Right lobe of liver (tissue), 6 donors: ENCODE measurements around the gene ANKDD1A. TPM values are rescaled to one million over a fixed set of nuclear protein-coding genes. Genes with fewer than 3 reads are reported as not detected.
A peak's percentile ranks its signal among the peaks of the same experiment; 100 is the strongest.

Experiments used
- ATAC-seq, 4 donors: fragments of 200-7000 bp; cut with Tn5 transposase; one replicate each; pipeline ENCODE4 v1.9.1; 2020; ENCODE audit warnings: mild to moderate bottlenecking in 4 of 4, moderate library complexity in 4 of 4
- DNase-seq, 3 donors: peaks; one replicate each; pipeline ENCODE4 v3.0.0-alpha.2; 2020
- H3K27ac ChIP-seq, 3 donors: fragments of 200-600 bp; one replicate each; pipeline ENCODE4 v1.8.0; 2022
- H3K27me3 ChIP-seq, 2 donors: fragments of 200-600 bp; one replicate each; pipeline ENCODE4 v1.8.0; 2022
- H3K36me3 ChIP-seq, 4 donors: fragments of 200-600 bp; sonication (generic) in 1 of 4; one replicate each; pipeline versions ENCODE4 v1.5.1 to v1.8.0; 2017 to 2022; ENCODE audit warnings: control low read depth in 1 of 4
- H3K4me1 ChIP-seq, 4 donors: fragments of 200-600 bp; sonication (generic) in 1 of 4; one replicate each; pipeline versions ENCODE4 v1.5.1 to v1.8.0; 2017 to 2022; ENCODE audit warnings: control low read depth in 1 of 4
- H3K4me3 ChIP-seq, 3 donors: fragments of 200-600 bp; one replicate each; pipeline ENCODE4 v1.8.0; 2022
- H3K9me3 ChIP-seq, 4 donors: fragments of 200-600 bp; sonication (generic) in 1 of 4; one replicate each; pipeline versions ENCODE4 v1.5.1 to v1.8.0; 2017 to 2022; ENCODE audit warnings: control low read depth in 1 of 4
- CTCF ChIP-seq, 4 donors: fragments of 200-600 bp in 3 of 4; fragments of 450-650 bp in 1 of 4; IDR thresholded peaks; one replicate each; pipeline versions ENCODE4 v1.5.1 to v1.8.0; 2016 to 2022; ENCODE audit warnings: antibody characterized with exemption in 4 of 4, mild to moderate bottlenecking in 2 of 4
- POLR2A ChIP-seq: fragments of 450-650 bp; IDR thresholded peaks from one replicate; pipeline ENCODE4 v1.6.1; 2017; ENCODE audit warnings: antibody characterized with exemption, mild to moderate bottlenecking
- WGBS: methylation state at CpG from one replicate; pipeline ENCODE4 v1.1.6; 2018; ENCODE audit warnings: low coverage, low lambda C conversion rate; ENCODE audit not compliant: insufficient coverage; ENCODE audit errors: missing lambda C conversion rate; 5-methylcytosine and 5-hydroxymethylcytosine counted together
- intact Hi-C, 2 donors: fragments of 100-400 bp; cut with DNase I; formaldehyde crosslinking; loops; one replicate each; pipeline versions ENCODE4 v1.11.2 to v1.14.1; 2022
- total RNA-seq, 6 experiments: library from RNA; depleted of rRNA in 2 of 6; stranded (reverse); fragments of >200 nt in 2 of 6; fragmentation: NEBNext Ultra II Directional in 3 of 6; extraction: Animal tissue kit (Norgen Biotek cat#: 25700) in 3 of 6; gene quantifications; one replicate each; pipeline versions ENCODE4 v1.1.0 to v1.2.4, GENCODE V29; 2016 to 2023
- donor health status: DM: no; HTN: yes; CAD: no.
- donor health status: DM: no; HTN: no; CAD: no.
- donor health status: DM: no; HTN: no; CAD: no.
- donor health status: DM: no; HTN: yes; CAD: no.
- donor health status: DM: no; HTN: yes; CAD: no.

The ANKDD1A gene
- total RNA-seq, 6 experiments from 2014 or later: 0.29 to 1.1 (median 0.47) TPM

- H3K4me3 ChIP-seq: no peak overlapping the region
- H3K27ac ChIP-seq: no peak overlapping the region
- peak in 1 of 3 donors; percentile 45 for DNase-seq
- TF ChIP-seq CTCF (IDR thresholded peaks at IDR 0.05) (no peak), POLR2A (no peak)
- ATAC-seq: no peak
- H3K4me1 ChIP-seq: no peaks in the 10 kb centered on the region
- H3K27me3 ChIP-seq: no peaks in the 10 kb centered on the region
- H3K9me3 ChIP-seq: peaks cover 0 to 6% (median 0%) of the 10 kb centered on the region in 4 donors
- no peaks in the 10 kb centered on the region for H3K36me3 ChIP-seq
- WGBS: 78% methylated on average over 6 of the region's 9 CpGs
- intact Hi-C loops: no loop called here
Observed at GRCh38 chr15:64905941-64906340, 5.8 kb upstream of the ANKDD1A start.

- TF ChIP-seq CTCF (IDR thresholded peaks at IDR 0.05): no peak
- no peak for TF ChIP-seq POLR2A
- no peak overlapping the region for H3K4me3 ChIP-seq
- H3K4me1 ChIP-seq: no peaks in the 10 kb centered on the region
- peak in 1 of 3 donors; percentile 9 for DNase-seq
- WGBS: 79% methylated on average over 2 of the region's 3 CpGs
- intact Hi-C loops: no loop called here
- no peak for ATAC-seq
- H3K27ac ChIP-seq: no peak overlapping the region
- H3K27me3 ChIP-seq: no peaks in the 10 kb centered on the region
- H3K9me3 ChIP-seq: peaks cover 0 to under 1% (median 0%) of the 10 kb centered on the region in 4 donors
- H3K36me3 ChIP-seq: no peaks in the 10 kb centered on the region
Observed at GRCh38 chr15:64906402-64906801, 5.3 kb upstream of the ANKDD1A start.

- Histone ChIP-seq H3K36me3 (no peaks in the 10 kb centered on the region), H3K4me1 (no peaks in the 10 kb centered on the region), H3K9me3 (no peaks in the 10 kb centered on the region), H3K27me3 (no peaks in the 10 kb centered on the region), H3K4me3 (no peak overlapping the region), H3K27ac (no peak overlapping the region)
- WGBS: 25% methylated on average over 1 of the region's 1 CpG
- DNase-seq (no peak), ATAC-seq (no peak)
- intact Hi-C loops: no loop called here
- no peak for TF ChIP-seq POLR2A
- no peak for TF ChIP-seq CTCF (IDR thresholded peaks at IDR 0.05)
Observed at GRCh38 chr15:64907991-64908390, 3.7 kb upstream of the ANKDD1A start.

- no peaks in the 10 kb centered on the region for H3K36me3 ChIP-seq
- H3K4me3 ChIP-seq: no peak overlapping the region
- no peak for TF ChIP-seq CTCF (IDR thresholded peaks at IDR 0.05)
- no peak for TF ChIP-seq POLR2A
- H3K27ac ChIP-seq: no peak overlapping the region
- intact Hi-C loops: no loop called here
- DNase-seq (peak in 1 of 3 donors; percentile 17), ATAC-seq (no peak)
- 76% methylated on average over 3 of the region's 3 CpGs for WGBS
- H3K27me3 ChIP-seq: no peaks in the 10 kb centered on the region
- no peaks in the 10 kb centered on the region for H3K9me3 ChIP-seq
- no peaks in the 10 kb centered on the region for H3K4me1 ChIP-seq
Observed at GRCh38 chr15:64909546-64909945, 2.2 kb upstream of the ANKDD1A start.
